22Rv1 (cell line): ENCODE data around the gene NFYC.

Experiments
- ZFX ChIP-seq: fragments of 450-650 bp; IDR thresholded peaks from 2 replicates; pipeline ENCODE4 v1.6.1; 2017; ENCODE audit warnings: antibody characterized with exemption, borderline replicate concordance
- TF ChIP-seq, protein P1 (sequence below): fragments of 450-650 bp; IDR thresholded peaks from 2 replicates; pipeline ENCODE4 v1.5.1; 2017; ENCODE audit warnings: mild to moderate bottlenecking

DNA sequence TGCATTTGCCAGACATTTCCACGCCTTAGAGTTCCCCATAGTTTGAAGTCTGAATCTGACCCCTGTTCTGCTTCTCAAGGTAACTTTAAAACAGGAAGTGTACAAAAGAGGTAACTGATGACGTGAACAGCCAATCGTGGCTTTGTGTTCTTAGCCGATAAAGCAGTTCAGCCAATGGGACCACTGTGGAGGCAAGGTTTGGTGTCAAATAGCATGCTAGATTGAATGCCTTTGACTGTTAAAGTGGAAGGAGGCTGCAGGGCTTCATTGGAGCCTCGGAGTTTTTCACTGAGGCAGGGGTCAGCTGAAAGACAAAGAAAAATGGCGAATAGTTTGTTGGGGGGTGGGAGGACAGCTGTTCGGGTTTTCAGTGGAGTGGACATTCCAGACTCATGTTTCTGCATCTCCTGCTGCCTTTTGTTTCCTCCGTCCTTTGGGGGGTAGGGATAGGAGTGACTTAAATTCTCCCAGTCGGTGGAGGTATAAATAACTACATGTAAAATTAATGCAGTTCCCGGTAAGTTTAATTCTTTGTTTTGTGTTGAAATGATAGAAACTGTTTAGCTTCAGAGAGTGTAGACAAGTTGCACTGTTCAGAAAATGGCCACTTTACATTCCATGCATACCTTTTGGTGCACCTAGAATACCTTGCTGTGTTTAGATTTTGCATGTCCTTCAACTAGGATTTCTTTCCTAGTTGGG is 17.7 kb downstream of the NFYC start:
- TF ChIP-seq, protein P1, sequence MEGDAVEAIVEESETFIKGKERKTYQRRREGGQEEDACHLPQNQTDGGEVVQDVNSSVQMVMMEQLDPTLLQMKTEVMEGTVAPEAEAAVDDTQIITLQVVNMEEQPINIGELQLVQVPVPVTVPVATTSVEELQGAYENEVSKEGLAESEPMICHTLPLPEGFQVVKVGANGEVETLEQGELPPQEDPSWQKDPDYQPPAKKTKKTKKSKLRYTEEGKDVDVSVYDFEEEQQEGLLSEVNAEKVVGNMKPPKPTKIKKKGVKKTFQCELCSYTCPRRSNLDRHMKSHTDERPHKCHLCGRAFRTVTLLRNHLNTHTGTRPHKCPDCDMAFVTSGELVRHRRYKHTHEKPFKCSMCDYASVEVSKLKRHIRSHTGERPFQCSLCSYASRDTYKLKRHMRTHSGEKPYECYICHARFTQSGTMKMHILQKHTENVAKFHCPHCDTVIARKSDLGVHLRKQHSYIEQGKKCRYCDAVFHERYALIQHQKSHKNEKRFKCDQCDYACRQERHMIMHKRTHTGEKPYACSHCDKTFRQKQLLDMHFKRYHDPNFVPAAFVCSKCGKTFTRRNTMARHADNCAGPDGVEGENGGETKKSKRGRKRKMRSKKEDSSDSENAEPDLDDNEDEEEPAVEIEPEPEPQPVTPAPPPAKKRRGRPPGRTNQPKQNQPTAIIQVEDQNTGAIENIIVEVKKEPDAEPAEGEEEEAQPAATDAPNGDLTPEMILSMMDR = no peak
- TF ChIP-seq ZFX = no peak
